DMS53 (cell line): Measurements from ENCODE around the gene SMOC2.
"Not testable (repeated sequence)": the region's sequence is repeated elsewhere in the genome, so short reads cannot be mapped to it uniquely, and the experiment has no call there.

ENCODE experiments used
- DNase-seq: peaks from one replicate; lab custom pipeline; 2025; lab: John Stamatoyannopoulos, UW

SMOC2 gene

DNA sequence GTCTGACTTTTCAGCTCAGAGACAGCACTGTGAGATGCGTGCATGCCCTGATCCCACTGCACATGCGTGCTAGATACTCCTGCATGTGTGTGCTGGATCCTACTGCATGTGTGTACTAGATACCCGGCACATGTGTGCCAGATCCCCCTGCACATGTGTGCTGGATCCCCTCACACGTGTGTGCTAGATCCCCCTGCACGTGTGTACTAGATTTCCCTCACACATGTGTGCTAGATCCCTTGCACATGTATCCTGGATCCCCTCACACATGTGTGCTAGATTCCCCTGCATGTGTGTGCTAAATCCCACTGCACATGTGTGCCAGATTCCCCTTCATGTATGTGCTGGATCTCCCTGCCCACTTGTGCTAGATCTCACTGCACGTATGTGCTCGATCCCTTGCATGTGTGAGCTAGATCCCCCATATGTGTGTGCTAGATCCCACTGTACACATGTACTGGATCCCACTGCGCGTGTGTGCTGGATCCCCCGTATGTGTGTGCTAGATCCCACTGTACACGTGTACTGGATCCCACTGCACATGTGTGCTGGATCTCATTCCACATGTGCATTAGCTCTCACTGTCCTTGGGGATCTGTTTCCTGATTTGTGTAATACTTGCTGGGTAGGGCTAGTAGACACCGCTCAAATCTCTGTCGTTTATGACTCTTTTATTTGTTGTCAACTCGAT lies 214.6 kb downstream of the SMOC2 start:
- no peak for DNase-seq

DNA sequence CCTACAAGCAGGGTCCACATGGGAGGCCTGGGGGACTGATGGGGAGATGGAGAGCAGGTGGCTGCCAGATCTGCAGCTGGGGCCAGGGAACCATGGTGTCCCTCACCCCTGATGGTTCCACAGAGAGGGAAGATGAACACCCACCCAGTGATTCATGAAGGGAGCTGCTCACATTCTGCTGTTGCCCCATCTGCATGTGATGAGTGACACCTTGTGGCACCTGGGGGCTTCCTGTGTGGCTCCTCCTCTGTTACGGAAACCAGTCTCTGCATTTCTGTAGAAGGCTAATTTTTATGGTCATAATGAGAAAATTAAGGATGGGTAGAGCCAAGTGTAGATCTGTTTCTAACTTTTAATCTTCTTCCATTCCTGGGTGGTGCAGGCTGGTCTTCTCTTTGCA lies 217.1 kb downstream of the SMOC2 start:
- peak; percentile 13 for DNase-seq

DNA sequence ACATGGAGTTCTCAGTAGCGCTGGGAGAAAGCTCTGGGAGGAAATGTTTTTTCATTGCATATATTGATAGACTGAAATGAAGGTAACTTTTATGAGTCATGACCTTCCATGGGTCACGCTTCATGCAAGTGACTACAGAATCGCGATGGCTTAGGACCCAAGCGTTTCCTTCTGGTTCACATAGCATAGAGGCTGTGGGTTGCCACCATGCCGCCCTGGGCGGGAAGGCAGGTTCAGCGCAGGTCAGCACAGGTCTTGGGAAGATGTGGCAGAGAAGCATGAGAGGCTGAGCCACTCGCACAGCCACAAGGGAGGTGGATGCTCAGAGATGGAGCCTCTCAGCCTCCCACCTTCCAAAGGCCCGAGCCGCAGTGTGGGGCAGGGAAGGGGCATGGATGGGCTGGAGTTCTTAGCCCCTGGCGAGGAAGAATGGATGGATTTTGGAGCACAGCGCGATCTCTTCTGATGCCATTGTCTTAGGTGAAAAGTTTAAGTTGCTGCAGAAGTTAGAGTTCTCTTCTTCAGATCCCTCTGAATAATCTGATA lies 219.5 kb downstream of the SMOC2 start:
- no peak for DNase-seq

DNA sequence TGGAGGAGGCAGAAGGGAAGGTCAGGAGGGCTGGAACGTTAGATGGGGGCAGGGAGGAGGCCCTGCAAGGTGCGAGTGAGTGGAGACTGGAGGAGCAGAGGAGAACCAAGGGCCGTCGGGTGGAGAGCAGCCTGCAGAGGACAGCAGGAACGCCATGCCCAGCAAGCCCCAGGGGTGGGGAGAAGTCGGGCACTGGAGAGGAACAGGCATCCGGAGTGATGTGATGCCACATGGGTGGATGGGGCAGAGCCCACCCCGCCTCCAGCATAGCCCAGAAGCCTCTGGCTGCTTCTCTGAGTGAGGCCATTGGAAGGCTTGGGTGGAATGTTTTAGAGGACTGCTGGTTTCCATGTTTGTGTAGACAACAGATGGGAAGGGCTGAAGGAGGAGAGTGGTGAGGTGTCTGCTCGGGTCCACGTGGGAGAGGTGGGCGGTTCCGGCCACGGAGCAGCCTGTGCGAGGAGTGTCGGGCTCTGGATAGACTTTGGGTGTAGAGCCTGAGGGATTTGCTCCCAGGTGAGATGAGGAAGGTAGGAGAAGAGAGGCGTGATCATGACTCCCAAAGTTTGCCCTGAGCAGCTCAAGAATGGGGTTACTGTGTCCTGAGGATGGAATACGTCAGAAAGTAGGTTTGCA lies 221.4 kb downstream of the SMOC2 start:
- DNase-seq, result no peak

DNA sequence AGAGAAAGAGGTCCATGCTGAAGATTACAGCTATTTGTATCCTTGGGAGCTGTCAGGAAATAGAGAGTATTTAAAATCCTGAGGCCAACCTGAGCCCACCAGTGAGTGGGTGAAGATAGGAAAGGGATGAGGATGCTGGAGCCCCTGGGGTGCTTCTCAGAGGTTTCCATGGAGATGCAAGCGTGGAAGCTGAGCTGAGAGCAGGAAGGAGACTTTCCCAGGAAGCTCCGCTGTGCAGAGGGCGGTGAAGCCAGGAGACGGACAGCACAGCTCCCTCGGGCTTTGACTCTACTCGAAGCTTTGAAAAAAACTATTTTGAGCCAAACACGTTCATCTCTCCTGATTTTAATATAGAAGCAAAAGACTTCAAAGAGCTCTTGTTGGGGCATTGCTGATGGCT lies 222.1 kb downstream of the SMOC2 start:
- DNase-seq, result no peak

DNA sequence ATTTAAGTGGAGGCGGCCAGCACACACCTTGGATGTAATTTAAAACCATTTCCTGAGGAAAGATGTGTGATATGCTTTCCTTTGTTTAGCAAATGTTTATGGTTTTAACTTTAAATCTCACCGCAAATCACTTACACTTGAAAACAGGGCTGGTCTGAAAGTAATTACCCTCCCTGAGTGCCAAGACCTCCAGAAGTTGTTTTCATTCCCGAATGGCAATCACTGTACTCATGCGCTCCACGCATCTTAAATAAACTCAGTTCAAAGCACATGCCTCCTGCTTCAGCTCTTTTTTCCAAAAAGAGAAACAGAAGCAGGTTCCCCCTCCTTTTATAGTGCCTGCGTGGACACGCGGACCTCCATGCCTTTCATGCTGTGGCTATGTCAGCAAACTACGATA lies 224.0 kb downstream of the SMOC2 start:
- DNase-seq, result no peak

DNA sequence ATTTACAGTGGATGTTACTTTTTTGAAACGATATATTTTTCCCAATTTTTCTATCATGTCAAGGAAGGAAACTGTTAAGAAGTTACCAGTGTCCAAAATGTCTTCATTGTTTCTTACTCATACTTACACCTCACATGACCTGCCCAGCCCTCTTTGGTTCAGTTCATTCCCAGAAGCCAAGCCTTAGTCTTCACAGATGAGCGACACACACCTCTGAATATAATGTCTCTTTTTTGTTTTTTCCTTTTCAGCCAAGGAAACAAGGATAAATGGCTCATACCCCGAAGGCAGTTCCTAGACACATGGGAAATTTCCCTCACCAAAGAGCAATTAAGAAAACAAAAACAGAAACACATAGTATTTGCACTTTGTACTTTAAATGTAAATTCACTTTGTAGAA lies 225.2 kb downstream of the SMOC2 start:
- no peak for DNase-seq

DNA sequence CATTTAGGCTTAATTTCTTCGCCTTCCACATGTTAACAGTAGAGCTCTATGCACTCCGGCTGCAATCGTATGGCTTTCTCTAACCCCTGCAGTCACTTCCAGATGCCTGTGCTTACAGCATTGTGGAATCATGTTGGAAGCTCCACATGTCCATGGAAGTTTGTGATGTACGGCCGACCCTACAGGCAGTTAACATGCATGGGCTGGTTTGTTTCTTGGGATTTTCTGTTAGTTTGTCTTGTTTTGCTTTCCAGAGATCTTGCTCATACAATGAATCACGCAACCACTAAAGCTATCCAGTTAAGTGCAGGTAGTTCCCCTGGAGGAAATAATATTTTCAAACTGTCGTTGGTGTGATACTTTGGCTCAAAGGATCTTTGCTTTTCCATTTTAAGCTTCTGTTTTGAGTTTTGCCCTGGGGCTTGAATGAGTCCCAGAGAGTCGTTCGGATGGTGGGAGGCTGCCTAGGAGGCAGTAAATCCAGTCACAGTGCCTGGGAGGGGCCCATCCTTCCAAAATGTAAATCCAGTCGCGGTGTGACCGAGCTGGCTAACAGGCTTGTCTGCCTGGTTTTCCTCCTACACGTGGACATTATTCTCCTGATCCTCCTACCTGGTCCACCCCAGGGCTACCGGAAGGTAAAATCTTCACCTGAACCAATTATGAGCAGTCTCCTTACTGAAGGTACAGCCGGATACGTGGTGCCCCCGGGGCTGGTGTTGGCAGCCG lies 225.9 kb downstream of the SMOC2 start:
- no peak for DNase-seq

DNA sequence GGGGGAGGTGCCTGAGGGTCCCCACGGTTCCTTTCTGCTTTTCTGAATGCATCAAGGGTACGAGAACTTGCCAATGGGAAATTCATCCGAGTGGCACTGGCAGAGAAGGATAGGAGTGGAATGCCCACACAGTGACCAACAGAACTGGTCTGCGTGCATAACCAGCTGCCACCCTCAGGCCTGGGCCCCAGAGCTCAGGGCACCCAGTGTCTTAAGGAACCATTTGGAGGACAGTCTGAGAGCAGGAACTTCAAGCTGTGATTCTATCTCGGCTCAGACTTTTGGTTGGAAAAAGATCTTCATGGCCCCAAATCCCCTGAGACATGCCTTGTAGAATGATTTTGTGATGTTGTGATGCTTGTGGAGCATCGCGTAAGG lies 226.4 kb downstream of the SMOC2 start:
- DNase-seq, result no peak

DNA sequence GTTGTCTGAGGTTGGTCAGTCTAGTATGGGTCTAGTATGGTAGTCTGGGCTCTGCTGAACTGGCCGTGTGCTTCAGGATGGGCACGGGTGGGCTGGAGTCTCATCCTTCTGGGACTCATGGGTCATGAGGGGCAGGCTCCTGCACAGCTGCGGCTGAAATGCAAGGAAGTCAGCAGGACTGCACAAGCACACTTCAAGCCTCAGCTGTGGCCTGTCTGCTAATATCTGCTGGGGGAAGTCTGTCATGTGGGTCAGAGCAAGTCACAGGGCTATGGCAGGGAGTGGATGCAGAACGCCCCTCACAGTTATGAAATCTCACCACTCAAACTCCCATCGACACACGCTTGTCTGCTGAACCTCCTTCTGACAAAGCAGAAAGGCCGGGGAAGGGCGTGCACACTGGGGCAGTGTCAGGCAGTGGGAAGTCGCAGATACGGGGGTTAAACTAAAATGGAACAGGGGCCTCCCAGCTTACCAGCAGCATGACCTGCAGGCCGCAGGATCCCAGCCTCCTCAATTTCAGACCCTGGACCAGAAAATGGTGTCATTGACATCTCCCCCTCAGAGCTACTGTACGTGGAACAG lies 229.5 kb downstream of the SMOC2 start:
- DNase-seq, result no peak

DNA sequence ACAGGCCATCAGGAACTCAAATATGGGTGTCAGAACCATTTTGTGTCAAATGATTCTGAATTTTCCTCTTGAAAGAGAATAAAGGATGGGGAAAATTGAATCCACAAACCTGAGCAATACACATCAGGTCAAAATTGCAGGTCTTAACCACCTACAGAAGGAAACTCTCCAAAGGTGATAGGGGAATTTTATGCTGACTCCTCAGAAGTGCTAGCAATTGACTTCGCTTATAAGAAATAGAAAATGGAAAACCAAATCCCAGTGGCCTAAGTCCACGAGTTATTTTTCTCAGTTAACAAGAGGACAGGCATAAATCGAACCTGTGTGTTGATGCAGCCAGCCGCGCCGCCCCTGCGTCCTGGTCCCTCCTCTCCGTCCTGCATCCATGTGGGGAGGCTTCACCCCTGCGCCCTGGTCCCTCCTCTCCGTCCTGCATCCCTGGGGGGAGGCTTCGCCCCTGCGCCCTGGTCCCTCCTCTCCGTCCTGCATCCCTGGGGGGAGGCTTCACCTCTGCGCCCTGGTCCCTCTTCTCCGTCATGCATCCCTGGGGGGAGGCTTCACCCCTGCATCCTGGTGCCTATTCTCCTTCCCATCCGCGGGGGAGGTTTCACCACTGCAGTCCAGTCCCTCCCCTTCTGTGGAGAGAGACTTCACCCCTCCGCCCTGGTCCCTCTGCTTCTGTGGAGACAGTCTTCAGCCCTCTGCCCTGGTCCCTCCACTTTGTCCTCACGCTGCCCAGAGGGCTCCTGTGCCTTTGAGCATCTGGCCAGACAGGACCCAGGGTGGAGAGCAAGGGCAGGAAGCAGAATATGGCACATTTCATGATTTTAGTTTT lies 230.3 kb downstream of the SMOC2 start:
- no peak for DNase-seq

DNA sequence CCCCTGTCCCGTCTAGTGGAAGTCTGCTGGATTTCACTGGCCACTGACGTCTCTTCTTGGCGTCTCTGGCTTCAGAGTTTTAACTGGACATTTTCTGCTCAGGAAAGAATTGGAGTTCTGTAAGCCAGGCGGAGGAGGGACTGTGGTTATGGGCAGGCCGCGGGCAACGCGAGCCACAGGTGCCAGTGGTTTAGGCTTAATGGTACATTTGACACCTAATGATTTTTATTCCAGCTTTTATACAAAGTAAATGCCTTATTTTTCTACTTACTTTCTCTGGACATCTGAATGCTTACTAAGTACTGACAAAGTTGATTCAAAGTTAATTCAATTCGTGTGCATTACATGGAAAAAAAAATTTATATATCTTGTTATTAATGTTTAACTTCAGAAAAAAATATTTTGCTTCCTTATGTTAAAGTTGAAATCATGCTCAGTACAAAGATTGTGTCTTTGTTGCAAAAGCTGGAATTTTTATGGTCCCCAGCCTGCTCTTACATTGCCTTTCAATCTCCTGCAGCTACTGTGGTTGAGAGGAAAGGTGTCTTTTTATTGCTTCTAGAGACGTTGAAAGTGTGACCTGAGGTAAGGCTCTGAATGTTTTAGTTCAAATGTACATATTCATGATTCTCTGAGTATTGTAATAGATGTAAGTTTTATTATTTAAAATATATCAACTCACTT lies 231.0 kb downstream of the SMOC2 start:
- DNase-seq, result no peak

DNA sequence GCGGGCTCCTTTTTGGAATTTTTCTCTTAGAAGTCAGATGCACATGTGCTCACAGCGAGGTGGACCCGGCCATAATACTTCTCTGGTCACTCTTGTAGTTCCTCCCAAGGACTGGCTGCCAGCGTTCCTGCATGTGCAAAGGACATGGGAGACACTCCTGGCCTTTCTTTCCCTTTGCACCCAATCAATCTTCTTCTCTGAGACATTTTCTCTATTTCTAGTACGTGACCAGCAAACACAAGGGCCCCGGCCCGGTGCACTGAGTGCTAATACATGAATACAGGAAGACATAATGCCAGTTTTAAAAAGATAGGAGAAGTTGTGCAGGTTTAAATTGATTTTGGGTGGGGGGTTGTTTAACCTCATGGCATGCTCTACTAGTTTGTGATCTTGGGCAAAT lies 233.6 kb downstream of the SMOC2 start:
- no peak for DNase-seq

DNA sequence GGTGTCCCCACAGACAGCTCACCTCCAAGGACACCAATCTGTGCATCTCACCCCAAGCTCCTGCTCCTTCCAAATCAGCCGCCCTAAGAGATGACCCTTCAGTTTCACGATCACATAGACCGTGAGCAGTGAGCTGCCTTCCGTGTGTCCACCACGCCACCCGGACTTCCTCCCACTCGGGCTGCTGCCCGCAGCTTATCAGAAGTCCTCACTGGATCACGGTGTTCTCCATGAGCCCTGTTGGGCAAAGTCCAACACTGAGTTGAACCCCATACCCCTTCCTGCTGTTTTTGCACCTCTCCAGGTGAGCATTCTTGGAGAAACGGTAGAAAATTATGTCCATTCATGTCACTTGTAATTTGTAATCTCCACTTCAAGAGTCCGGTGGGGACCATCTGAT lies 234.4 kb downstream of the SMOC2 start:
- DNase-seq, result no peak

DNA sequence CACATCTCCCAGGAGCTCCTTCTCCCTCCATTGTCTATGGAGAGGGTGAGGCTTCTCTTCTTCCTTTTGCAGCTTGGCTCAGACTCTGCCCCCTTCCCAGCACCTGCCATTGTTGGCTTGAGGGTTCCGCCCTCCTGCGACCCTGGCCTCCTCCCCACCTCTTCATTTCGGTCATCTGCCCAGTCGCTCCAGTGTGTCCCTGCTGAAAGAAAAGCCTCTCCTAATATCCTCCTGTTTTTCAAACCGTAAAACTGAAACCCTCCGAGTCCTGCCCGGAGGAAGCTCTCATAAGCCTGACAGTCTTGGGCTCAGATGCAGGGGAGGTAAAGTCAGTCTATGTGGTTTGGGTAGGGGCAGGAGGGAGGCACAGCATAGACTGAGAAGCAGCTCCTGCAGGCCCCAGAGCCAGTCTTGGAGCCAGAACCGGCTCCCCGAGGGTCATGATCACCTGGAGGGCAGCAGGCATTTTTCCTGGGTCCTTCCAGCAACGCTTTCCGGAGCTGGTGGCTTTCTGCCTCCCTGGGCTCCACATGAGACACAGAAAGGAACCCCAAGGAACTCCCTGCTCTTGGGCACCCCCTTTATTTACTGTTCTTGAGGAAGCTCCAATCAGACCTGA lies 235.1 kb downstream of the SMOC2 start:
- no peak for DNase-seq

DNA sequence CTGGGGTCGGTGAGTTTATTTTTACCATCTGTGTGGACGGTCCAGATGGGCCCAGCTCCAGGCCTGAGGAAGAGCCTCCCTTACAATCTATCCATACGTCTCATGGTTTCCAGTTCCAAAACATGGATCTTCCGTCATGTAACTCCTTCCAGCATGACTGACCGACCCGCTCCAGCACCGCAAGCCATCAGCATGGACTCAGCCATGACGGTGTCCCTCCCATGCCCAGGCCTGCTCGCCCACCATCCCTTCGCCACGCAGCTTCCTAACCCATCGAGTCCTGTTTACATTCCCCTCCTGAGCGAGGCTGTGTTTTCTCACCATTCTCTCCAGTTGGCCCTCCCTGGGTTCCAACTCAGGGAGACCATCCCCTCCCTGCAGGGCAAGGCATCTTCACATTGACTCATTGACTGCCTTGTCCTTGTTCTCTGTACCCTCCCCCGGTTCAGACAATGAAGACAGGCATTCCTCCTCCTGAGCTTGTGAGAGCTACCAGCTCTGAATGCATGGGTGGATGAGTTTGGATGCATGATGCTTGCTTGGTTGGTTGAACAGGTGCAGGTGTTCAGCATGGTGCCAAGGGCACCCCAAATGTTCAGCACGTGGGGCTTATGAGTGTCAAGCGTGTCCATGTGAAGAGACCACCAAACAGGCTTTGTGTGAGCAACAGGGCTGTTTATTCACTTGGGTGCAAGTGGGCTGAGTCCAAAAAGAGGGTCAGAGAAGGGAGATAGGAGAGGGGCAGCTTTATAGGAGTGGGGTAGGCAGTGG lies 235.8 kb downstream of the SMOC2 start:
- no peak for DNase-seq

DNA sequence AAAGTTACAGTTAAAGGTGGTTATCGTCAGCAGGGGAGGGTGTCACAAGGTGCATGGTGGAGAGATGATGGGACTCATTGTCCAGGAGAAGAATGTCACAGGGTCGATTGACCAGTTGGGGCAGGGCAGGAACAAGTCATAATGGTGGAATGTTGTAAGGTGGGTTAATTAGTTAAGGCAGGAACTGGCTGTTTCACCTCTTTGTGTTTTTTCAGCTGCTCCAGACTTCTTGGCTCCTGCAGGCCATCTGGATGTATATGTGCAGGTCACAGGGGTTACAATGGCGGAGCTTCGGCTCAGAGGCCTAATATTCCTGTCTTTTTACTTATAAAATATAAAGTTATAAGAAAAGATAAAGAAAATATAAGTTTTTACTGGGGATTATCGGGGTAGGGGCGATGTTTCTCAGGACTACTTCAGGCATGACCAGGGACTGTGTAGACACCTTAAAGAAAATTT lies 236.4 kb downstream of the SMOC2 start:
- not testable (repeated sequence) for DNase-seq

DNA sequence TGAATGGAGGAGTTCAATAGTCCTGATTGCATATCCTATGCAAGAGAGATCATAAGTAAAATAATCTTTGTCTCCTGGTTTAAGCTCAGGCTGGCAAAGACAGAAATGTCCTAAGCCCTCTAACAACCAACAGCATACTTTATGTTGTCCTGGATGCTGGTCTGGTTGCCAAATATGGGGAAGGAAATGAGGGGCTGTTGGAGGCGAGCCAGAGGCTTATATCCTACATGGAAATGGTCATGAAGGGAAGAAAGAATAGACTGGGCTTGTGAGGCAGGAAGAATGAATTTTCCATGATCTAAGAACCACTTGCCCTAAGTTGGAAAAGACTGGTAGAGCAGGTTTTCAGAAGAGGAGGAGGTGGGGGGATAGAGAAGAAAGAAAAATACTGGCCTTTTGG lies 237.1 kb downstream of the SMOC2 start:
- DNase-seq, result peak; percentile 51

DNA sequence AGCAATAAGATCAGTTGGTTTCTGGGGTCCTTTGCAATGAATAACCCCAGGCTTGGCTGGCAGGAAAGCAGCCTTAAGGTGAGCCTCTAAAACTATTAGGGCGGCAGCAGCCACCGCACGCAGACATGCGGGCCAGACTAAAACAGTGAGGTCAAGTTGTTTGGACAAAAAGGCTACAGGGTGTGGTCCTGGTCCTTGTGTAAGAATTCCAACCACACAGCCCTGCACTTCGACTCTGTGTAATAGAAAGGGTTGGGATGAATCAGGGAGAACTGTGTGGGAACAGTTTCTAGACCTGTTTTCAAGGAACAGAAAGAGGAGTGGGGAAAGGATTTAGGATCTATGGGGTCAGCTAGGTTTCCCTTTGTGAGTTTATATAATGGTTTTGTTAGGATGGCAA lies 237.6 kb downstream of the SMOC2 start:
- no peak for DNase-seq

DNA sequence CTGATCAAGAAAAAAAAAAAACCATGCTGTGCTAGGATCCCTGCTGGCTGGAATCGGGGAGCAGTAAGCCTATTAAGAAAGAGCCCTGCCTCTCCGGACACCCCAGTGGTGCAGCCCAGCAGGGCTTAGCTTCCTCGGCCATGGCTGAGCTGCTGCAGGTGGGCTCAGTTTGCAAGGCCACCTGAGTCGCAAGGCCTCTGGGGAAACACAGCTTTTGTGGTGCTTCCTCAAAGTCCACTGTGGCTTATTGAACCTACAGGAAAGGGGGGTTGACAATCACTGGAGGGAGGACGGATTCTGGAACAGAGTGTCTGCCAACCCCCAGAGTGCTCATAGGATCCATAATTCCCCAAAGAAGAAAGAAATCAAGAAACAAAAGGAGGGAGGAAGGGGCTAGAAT lies 240.8 kb downstream of the SMOC2 start:
- no peak for DNase-seq
